Measurements from ENCODE around the gene BNC2.

- no peak for TF ChIP-seq TCF12 (IDR thresholded peaks at IDR 0.05; ENCODE audit: low read depth)
- TF ChIP-seq CREB1 (IDR thresholded peaks at IDR 0.05; ENCODE audit: low read depth), result no peak
- TF ChIP-seq EP300 (IDR thresholded peaks at IDR 0.05; ENCODE audit: borderline replicate concordance), result no peak
- no peak for TF ChIP-seq ZBTB7A (IDR thresholded peaks at IDR 0.05; ENCODE audit: low read depth)
- no peak for TF ChIP-seq CEBPB (IDR thresholded peaks at IDR 0.05)
- no peak for TF ChIP-seq FOXM1 (IDR thresholded peaks at IDR 0.05; ENCODE audit: borderline replicate concordance, low read depth)
- no peak for TF ChIP-seq TAF1 (IDR thresholded peaks at IDR 0.05; ENCODE audit: low read depth)
- TF ChIP-seq MAX (IDR thresholded peaks at IDR 0.05), result no peak
- TF ChIP-seq YY1 (IDR thresholded peaks at IDR 0.05; ENCODE audit: low read depth), result no peak
- no peak for TF ChIP-seq REST (IDR thresholded peaks at IDR 0.05; ENCODE audit: low read depth)
- no peak for TF ChIP-seq NFIC (IDR thresholded peaks at IDR 0.05)
Observed at GRCh38 chr9:16595227-16595626, 275.2 kb downstream of the BNC2 start.

Data from Ishikawa (cell line).